ENCODE results near the gene ANO2. TPM values are rescaled to one million over a fixed set of nuclear protein-coding genes. Genes with fewer than 3 reads are reported as not detected.

ANO2 gene
- total and polyA plus RNA-seq, 4 donors, result 0.03 to 0.25 (median 0.15) TPM

GRCh38 chr12:5581616-5582015, 363.4 kb downstream of the ANO2 start:
- TF ChIP-seq ATF3 (IDR thresholded peaks at IDR 0.05), result no peak
- TF ChIP-seq NR2F2 (IDR thresholded peaks at IDR 0.05), result no peak
- no peak for TF ChIP-seq EGR1 (IDR thresholded peaks at IDR 0.05; ENCODE audit: low read depth in 2 of 2)
- TF ChIP-seq MAX (IDR thresholded peaks at IDR 0.05), result no peak
- TF ChIP-seq SP1 (IDR thresholded peaks at IDR 0.05), result no peak
- no peak for TF ChIP-seq CTCF (IDR thresholded peaks at IDR 0.05; ENCODE audit: low read depth, low read length, missing input control)
- no peak for TF ChIP-seq FOXA2 (IDR thresholded peaks at IDR 0.05)
- TF ChIP-seq YY1 (IDR thresholded peaks at IDR 0.05), result no peak
- TF ChIP-seq JUND (IDR thresholded peaks at IDR 0.05), result no peak
- TF ChIP-seq GABPA (IDR thresholded peaks at IDR 0.05 in 1 of 2, conservative IDR thresholded peaks at IDR 0.05 in 1 of 2), result no peak
- no peak for TF ChIP-seq FOXA1 (IDR thresholded peaks at IDR 0.05)
- no peak for TF ChIP-seq RAD21 (IDR thresholded peaks at IDR 0.05)
- TF ChIP-seq REST (IDR thresholded peaks at IDR 0.05), result no peak
- no peak for TF ChIP-seq RXRA (IDR thresholded peaks at IDR 0.05)
- no peak for TF ChIP-seq HNF4A (conservative IDR thresholded peaks at IDR 0.05)
- TF ChIP-seq TAF1 (conservative IDR thresholded peaks at IDR 0.05), result no peak
- 84% methylated on average over 4 of the region's 4 CpGs for WGBS
- Histone ChIP-seq H3K27me3 (ENCODE audit: control insufficient read depth in 4 of 4, insufficient read depth in 4 of 4, low read length in 3 of 4) (no peaks in the 10 kb centered on the region), H3K27ac (ENCODE audit: low read depth in 1 of 2, low read length in 2 of 2) (no peak overlapping the region), H3K36me3 (ENCODE audit: control insufficient read depth in 4 of 4, insufficient read depth in 3 of 4, low read depth in 1 of 4, low read length in 3 of 4) (no peaks in the 10 kb centered on the region), H3K4me3 (ENCODE audit: low read depth in 1 of 3, low read length in 3 of 3) (no peak overlapping the region), H3K9ac (ENCODE audit: low read depth in 1 of 2, low read length in 2 of 2) (no peak overlapping the region), H3K4me1 (ENCODE audit: control insufficient read depth in 4 of 4, insufficient read depth in 4 of 4, low read length in 3 of 4) (no peaks in the 10 kb centered on the region), H3K9me3 (ENCODE audit: control insufficient read depth in 4 of 4, low read length in 3 of 4) (no peaks in the 10 kb centered on the region)
- no peak for DNase-seq (ENCODE audit: low spot score)

GRCh38 chr12:5581019-5581418, 364.0 kb downstream of the ANO2 start:
- DNase-seq (ENCODE audit: low spot score), result no peak
- Histone ChIP-seq H3K36me3 (ENCODE audit: control insufficient read depth in 4 of 4, insufficient read depth in 3 of 4, low read depth in 1 of 4, low read length in 3 of 4) (no peaks in the 10 kb centered on the region), H3K27me3 (ENCODE audit: control insufficient read depth in 4 of 4, insufficient read depth in 4 of 4, low read length in 3 of 4) (no peaks in the 10 kb centered on the region), H3K9ac (ENCODE audit: low read depth in 1 of 2, low read length in 2 of 2) (no peak overlapping the region), H3K4me3 (ENCODE audit: low read depth in 1 of 3, low read length in 3 of 3) (no peak overlapping the region), H3K27ac (ENCODE audit: low read depth in 1 of 2, low read length in 2 of 2) (no peak overlapping the region), H3K4me1 (ENCODE audit: control insufficient read depth in 4 of 4, insufficient read depth in 4 of 4, low read length in 3 of 4) (no peaks in the 10 kb centered on the region), H3K9me3 (ENCODE audit: control insufficient read depth in 4 of 4, low read length in 3 of 4) (no peaks in the 10 kb centered on the region)
- TF ChIP-seq REST (IDR thresholded peaks at IDR 0.05), result no peak
- WGBS, result 51% methylated on average over 3 of the region's 3 CpGs

Data from liver (tissue), 9 donors.